GM12891 (cell line): ENCODE results near the gene C3orf80.
"Not testable (repeated sequence)": the region's sequence is repeated elsewhere in the genome, so short reads cannot be mapped to it uniquely, and the experiment has no call there.

Experiments
- DNase-seq: peaks from one replicate; pipeline ENCODE4 v3.0.0; 2011; ENCODE audit warnings: low spot score; ENCODE audit not compliant: insufficient read length
- FAIRE-seq: peaks from 2 replicates; lab custom pipeline; 2011; peaks lifted over from hg19 to GRCh38; lab: Jason Lieb, UNC
- PAX5 ChIP-seq: IDR thresholded peaks from 2 replicates; pipeline ENCODE4 v1.6.1; 2011; ENCODE audit warnings: low read length, moderate library complexity, mild to moderate bottlenecking; ENCODE audit not compliant: insufficient read depth, severe bottlenecking
- POLR2A ChIP-seq: IDR thresholded peaks from 2 replicates; pipeline ENCODE4 v1.6.1; 2011; ENCODE audit warnings: low read depth, low read length, control low read depth
- POLR2AphosphoS5 ChIP-seq: IDR thresholded peaks from 2 replicates; pipeline ENCODE4 v1.6.1; 2011; ENCODE audit warnings: low read depth, low read length, control low read depth
- POU2F2 ChIP-seq: IDR thresholded peaks from 2 replicates; pipeline ENCODE4 v1.6.1; 2011; ENCODE audit warnings: low read depth, mild to moderate bottlenecking, control low read depth, low read length, moderate library complexity
- SPI1 ChIP-seq: IDR thresholded peaks from 2 replicates; pipeline ENCODE4 v1.6.1; 2011; ENCODE audit warnings: low read depth, low read length, control low read depth
- TAF1 ChIP-seq: IDR thresholded peaks from 2 replicates; pipeline ENCODE4 v1.6.1; 2011; ENCODE audit warnings: low read depth, low read length, control low read depth

Gene C3orf80

DNA sequence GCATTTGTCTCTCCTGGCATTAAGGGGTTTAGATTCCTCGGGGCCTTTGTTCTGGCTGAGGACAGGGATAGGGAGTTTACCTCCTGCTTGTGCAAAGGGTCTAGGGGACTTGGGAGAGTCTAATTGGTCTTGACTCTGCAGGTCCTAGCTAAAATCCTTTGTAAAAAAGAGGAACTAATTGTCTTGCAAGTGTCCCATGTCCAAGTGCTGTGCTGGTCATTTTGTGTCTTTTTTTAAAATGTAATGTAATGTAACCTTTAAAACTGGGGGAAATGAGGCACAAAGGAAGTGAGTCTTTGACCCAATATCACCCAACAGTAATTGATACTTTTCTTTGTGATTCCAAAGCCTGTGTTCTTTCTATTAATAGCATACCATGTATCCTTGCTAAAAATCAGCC lies 14.9 kb upstream of the C3orf80 start:
- TF ChIP-seq PAX5 (no peak), POU2F2 (no peak), SPI1 (no peak), POLR2AphosphoS5 (no peak), POLR2A (no peak), TAF1 (no peak)
- no peak for DNase-seq
- FAIRE-seq: no peak

DNA sequence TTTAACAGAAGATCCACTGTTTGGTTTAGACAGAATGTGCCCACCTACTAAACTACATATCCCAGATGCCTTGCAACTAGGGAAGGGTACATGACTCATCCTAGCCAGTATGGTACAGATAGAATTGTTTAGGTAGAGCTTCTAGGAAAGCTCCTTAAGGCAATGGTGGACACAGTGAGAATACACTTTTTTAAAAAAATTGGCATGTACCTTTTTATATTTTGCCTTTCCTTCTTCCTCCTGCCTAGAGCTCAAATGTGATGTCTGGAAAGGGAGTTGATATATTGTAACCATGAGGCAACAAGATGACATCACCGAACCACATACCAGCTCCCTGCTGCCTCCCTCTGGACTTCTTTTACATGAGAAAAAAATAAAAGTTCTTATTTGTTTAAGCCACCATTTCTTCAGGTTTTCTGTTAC lies 14.4 kb upstream of the C3orf80 start:
- DNase-seq: no peak
- no peak for TF ChIP-seq POLR2AphosphoS5
- TF ChIP-seq POLR2A: no peak
- TF ChIP-seq POU2F2: no peak
- TF ChIP-seq SPI1: no peak
- TF ChIP-seq TAF1: no peak
- no peak for TF ChIP-seq PAX5
- no peak for FAIRE-seq

DNA sequence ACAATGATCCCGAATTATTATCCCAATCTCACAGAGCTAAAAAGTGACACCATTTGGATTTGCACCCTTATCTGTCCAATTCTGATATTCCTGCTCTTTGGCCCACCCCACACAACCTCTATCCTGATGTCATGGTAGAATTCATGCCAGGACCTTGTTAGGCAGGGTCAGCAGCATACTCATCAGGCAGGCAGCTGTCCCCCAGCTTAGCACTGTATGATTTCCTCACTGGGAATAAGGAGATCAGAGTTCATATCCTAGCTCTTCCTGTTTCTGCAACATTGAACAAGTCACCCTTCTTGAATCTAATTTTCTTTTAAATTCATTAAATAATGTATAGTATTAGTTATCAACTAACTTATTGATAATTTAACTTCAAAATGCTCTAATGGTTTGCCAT lies 12.0 kb upstream of the C3orf80 start:
- DNase-seq (no peak), FAIRE-seq (no peak)
- TF ChIP-seq POLR2A: no peak
- TF ChIP-seq TAF1: no peak
- TF ChIP-seq POLR2AphosphoS5: no peak
- no peak for TF ChIP-seq SPI1
- no peak for TF ChIP-seq PAX5

DNA sequence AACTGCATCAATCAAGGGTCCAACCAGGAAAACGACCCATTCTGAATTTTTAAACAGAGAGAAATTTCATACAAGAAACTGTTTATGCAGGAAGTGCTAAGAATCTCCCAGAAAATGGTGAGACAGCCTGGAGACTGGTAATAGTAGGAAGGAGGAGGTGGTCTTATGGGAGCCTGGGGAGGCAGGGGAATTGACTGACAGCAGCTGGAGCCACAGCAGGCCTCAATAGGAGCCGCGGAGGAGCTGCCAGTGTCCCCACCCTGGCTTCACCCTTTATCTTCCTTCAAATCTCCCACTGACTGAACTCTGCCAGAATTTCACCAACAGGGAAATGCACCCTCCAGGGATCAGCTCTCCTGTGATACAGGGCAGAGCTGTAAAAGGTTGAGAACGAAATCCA lies 7.5 kb upstream of the C3orf80 start:
- TF ChIP-seq POLR2A (no peak), POLR2AphosphoS5 (no peak), SPI1 (no peak), PAX5 (no peak), TAF1 (no peak), POU2F2 (no peak)
- DNase-seq: no peak
- FAIRE-seq: no peak

GRCh38 chr3:160218136-160218535 lies 7.1 kb upstream of the C3orf80 start:
- FAIRE-seq (no peak), DNase-seq (no peak)
- TF ChIP-seq POU2F2: no peak
- TF ChIP-seq PAX5: no peak
- TF ChIP-seq POLR2AphosphoS5: no peak
- TF ChIP-seq POLR2A: no peak
- no peak for TF ChIP-seq TAF1

DNA sequence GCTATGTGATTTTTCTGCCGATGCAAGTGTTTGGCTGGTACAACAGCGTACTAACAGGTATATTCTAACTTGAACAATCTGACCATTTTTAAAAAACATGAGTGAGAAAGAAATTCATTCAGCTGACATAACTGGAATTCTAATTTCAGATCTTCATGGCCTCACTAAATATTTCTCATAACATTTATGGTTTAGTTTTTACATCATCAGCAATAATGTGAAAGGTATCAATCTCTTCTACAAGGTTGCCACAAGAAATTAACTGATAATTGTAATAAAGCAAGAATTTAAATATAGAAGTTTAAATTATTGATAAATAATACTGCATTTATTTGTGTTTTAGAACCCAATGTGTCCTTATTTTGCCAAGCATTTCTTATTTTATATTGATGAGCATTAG lies 5.2 kb upstream of the C3orf80 start:
- TF ChIP-seq POU2F2: no peak
- no peak for TF ChIP-seq PAX5
- no peak for TF ChIP-seq POLR2A
- no peak for TF ChIP-seq TAF1
- no peak for TF ChIP-seq POLR2AphosphoS5
- TF ChIP-seq SPI1: no peak
- FAIRE-seq (no peak), DNase-seq (no peak)

- DNase-seq: no peak
- no peak for FAIRE-seq
- TF ChIP-seq TAF1: no peak
- no peak for TF ChIP-seq PAX5
- TF ChIP-seq POLR2A: no peak
- TF ChIP-seq POLR2AphosphoS5: no peak
- no peak for TF ChIP-seq POU2F2
- no peak for TF ChIP-seq SPI1
Observed at GRCh38 chr3:160221019-160221418, 4.2 kb upstream of the C3orf80 start.

DNA sequence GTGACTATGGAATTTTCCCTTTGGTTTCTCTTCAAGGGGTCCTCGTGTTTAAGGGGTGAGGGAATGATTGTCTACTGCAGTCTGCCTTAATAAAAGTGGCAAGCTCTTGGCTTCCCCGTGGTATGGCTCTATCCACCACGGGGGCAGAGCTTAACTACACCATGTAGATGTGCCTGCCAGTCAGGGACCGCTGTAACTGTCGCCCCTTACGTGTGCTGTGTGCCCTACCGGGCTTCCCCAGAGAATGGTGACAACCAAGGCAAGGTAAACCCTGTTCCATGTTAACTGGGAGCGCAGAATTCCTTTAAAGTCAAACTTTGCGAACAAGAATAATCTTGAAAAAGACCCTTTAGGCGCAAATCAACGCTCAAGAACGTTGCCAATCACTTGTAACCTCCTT lies 966 bp upstream of the C3orf80 start:
- TF ChIP-seq PAX5: no peak
- TF ChIP-seq POLR2AphosphoS5: no peak
- no peak for TF ChIP-seq SPI1
- TF ChIP-seq POLR2A: no peak
- no peak for TF ChIP-seq POU2F2
- no peak for TF ChIP-seq TAF1
- FAIRE-seq (peak; percentile 62), DNase-seq (no peak)

- TF ChIP-seq POLR2AphosphoS5: no peak
- TF ChIP-seq POU2F2: no peak
- no peak for TF ChIP-seq SPI1
- TF ChIP-seq POLR2A: no peak
- no peak for TF ChIP-seq TAF1
- no peak for TF ChIP-seq PAX5
- FAIRE-seq: peak; percentile 47
- DNase-seq: no peak
Observed at GRCh38 chr3:160224811-160225175, 429 bp upstream of the C3orf80 start.

DNA sequence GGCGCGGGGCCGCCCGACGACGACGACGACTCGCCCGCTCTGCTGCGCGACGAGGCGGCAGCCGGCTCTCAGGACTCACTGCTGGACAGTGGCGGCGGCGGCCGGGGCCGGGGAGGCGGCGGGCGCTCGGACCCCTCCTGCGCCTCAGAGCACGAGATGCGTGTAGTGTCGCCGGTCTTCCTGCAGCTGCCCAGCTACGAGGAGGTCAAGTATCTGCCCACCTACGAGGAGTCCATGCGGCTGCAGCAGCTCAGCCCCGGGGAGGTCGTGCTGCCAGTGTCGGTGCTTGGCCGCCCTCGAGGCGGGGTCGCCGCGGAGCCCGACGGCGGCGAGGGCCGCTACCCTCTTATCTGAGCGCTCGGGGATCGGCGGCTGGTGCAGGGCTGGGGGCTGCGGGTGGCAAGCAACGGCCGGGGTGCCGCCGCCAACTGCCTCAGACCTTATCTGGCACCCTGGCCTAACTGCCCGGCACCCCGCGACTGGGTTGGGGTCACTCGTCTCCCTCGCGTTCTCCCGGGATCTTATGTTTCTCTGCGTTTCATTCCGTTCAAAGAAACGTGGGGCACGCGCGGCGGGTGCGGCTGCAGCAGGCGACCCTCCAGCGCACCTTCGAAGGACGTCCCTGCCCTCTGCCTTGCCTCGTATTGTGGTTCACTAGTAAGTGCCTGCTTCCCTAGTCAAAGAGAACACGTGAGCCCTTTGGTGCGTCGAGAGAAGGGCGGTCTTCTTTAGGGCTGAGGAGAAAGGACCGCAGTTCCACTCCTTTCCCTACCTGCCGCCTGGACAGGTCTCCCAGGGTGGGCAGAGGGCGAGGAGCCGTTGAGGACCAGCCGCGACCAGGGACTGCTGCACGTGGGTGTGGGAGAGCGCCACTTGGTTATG lies 1.0 kb downstream of the C3orf80 start:
- FAIRE-seq (peak; percentile 60), DNase-seq (peak; percentile 21)
- TF ChIP-seq POLR2AphosphoS5 (no peak), SPI1 (no peak), PAX5 (no peak), POU2F2 (no peak), TAF1 (no peak), POLR2A (no peak)

DNA sequence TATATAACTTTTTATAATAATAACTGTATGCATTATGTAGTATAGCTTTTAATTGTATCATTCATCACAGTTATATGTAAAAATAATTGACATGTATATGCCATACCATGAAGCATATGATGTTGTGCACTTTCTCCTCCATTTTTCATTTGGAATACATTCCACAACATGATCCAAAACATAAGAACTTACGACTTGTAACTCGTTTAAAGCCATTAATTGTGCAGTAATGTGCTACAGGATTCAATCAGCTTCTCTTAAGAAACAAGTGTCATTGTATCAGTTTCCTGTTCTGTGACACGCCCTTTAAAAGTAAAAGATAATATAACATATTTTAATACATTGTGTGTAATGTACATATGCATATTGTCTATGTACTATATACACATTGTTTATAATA lies 2.2 kb downstream of the C3orf80 start:
- no peak for FAIRE-seq
- TF ChIP-seq POLR2AphosphoS5 (no peak), POLR2A (no peak), POU2F2 (no peak), TAF1 (no peak), PAX5 (no peak), SPI1 (no peak)
- no peak for DNase-seq

DNA sequence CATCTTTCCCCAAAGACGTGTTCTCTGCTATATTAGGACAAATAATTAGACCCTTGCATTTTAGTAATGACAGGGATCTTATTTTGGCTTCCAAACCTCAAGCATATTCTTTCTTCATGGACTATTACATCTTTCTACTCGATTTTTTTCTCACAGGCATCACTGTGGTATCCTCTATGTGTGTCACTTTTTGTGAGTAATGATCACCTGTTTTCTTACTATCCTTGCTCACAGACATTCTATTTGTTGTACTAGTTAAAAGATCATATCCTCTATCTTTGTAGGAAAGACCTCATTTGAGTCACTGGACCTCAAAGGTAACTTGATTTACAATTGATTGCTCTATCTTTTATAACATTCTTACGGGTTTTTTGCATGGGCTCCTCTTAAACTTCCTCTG lies 6.8 kb downstream of the C3orf80 start:
- no peak for TF ChIP-seq POU2F2
- DNase-seq (no peak), FAIRE-seq (no peak)

GRCh38 chr3:160240719-160241118 lies 15.5 kb downstream of the C3orf80 start:
- not testable (repeated sequence) for DNase-seq, FAIRE-seq
